AG10803 (cell line): ENCODE measurements around the gene RAI14.

Experiments used
- DNase-seq: peaks from one replicate; pipeline ENCODE4 v3.0.0; 2010; ENCODE audit warnings: low read depth
- H3K4me3 ChIP-seq: 2 replicates; pipeline ENCODE4 v1.5.1; 2011; ENCODE audit warnings: mild to moderate bottlenecking, low read length, control low read depth
- CTCF ChIP-seq: conservative IDR thresholded peaks from 2 replicates; pipeline ENCODE4 v1.5.1; 2011; ENCODE audit warnings: mild to moderate bottlenecking, low read length, control low read depth, inconsistent platforms

The RAI14 gene

DNA sequence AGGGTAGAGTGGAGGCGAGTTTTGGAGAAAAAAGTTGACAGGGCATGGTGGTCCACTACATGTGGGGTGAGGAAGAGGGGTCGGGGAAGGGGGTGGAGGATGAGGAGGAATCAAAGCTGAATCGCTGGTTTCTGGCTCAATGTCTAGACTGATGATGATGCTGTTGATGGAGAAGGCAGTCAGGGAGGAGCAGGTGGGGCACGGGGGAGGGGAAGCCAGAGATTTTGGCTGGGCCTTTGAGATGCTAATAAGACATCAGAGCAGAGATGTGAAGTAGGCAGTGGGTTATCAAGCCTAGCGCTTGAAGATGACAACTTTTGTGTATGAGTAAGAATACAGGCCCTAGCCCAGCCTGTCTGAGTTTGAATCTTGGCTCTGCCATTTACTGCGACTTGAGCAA lies 150.4 kb downstream of the RAI14 start:
- no peak overlapping the region for H3K4me3 ChIP-seq
- no peak for TF ChIP-seq CTCF
- DNase-seq, result no peak

- no peak for TF ChIP-seq CTCF
- DNase-seq, result no peak
- H3K4me3 ChIP-seq, result no peak overlapping the region
Measured at GRCh38 chr5:34811706-34812105, 155.6 kb downstream of the RAI14 start.

GRCh38 chr5:34813509-34813908 lies 157.4 kb downstream of the RAI14 start:
- no peak for DNase-seq
- no peak overlapping the region for H3K4me3 ChIP-seq
- TF ChIP-seq CTCF, result no peak

- TF ChIP-seq CTCF, result no peak
- DNase-seq, result peak; percentile 84
- H3K4me3 ChIP-seq, result no peak overlapping the region
Measured at GRCh38 chr5:34817558-34818351, 161.6 kb downstream of the RAI14 start.

GRCh38 chr5:34818717-34819116 lies 162.6 kb downstream of the RAI14 start:
- DNase-seq, result no peak
- no peak for TF ChIP-seq CTCF

GRCh38 chr5:34820593-34820992 lies 164.5 kb downstream of the RAI14 start:
- H3K4me3 ChIP-seq, result no peak overlapping the region
- no peak for TF ChIP-seq CTCF
- DNase-seq, result no peak

More at GRCh38 chr5:34818717-34819116, 162.6 kb downstream of the RAI14 start:
- no peak overlapping the region for H3K4me3 ChIP-seq

GRCh38 chr5:34822956-34823715 lies 167.0 kb downstream of the RAI14 start:
- DNase-seq, result peak; percentile 14
- H3K4me3 ChIP-seq, result no peak overlapping the region
- no peak for TF ChIP-seq CTCF
